IPS-NIHi7 (cell line): ENCODE results near the gene GAL3ST3.
"Not testable (repeated sequence)": the region's sequence is repeated elsewhere in the genome, so short reads cannot be mapped to it uniquely, and the experiment has no call there.

Source experiments
- DNase-seq: peaks from one replicate; pipeline ENCODE4 v3.0.0; 2012; ENCODE audit warnings: mixed read lengths; ENCODE audit errors: extremely low spot score

Gene GAL3ST3, protein sequence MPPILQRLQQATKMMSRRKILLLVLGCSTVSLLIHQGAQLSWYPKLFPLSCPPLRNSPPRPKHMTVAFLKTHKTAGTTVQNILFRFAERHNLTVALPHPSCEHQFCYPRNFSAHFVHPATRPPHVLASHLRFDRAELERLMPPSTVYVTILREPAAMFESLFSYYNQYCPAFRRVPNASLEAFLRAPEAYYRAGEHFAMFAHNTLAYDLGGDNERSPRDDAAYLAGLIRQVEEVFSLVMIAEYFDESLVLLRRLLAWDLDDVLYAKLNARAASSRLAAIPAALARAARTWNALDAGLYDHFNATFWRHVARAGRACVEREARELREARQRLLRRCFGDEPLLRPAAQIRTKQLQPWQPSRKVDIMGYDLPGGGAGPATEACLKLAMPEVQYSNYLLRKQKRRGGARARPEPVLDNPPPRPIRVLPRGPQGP

DNA sequence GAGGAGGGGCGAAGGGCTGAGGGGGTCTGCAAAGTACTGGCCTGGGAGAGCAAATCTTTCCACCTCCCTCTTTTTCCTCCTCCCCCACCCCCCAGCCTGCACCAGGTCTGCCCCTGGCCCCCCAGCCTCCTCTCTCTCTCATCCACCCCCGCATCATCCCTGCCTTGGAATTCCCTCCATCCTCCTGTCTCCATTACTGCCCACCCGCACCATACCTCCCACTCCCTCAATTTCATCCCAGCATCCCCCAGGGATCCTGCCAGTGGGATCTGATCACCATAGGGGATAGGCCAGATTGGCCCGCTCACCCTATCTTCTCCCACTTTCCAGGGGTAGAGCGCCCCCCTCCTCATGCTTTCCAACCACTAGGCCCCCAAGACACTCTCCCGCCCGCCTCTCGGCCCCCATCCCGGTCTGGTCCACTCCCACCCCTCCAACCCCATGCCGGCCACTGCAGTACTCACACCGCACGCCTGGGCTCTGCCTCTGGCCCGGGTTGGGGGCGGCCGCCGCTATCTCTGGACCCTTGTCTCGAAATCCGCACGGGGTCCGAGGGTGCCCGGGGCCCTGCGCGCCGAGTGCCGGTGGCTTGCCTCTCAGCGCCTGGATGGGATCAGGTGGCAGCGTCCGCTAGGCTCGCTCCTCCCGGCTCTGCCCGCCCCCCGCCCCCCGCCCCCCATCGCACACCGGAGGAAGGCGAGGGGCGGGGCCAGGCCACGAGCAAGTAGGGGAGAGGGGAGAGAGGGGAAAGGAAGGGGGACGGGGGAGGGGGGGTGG, at the start of gene GAL3ST3:
GAL3ST3 (minus strand) TSS at position 615 of the 777 bp plus-strand sequence. CDS start 3,746 bp downstream, outside the sequence.
- DNase-seq, result peak; percentile 75

- not testable (repeated sequence) for DNase-seq
Measured at GRCh38 chr11:66092125-66092524, 43.2 kb upstream of the GAL3ST3 start.

GRCh38 chr11:66090288-66090687, 41.3 kb upstream of the GAL3ST3 start:
- no peak for DNase-seq

- no peak for DNase-seq
Measured at GRCh38 chr11:66089067-66089466, 40.1 kb upstream of the GAL3ST3 start.

DNA sequence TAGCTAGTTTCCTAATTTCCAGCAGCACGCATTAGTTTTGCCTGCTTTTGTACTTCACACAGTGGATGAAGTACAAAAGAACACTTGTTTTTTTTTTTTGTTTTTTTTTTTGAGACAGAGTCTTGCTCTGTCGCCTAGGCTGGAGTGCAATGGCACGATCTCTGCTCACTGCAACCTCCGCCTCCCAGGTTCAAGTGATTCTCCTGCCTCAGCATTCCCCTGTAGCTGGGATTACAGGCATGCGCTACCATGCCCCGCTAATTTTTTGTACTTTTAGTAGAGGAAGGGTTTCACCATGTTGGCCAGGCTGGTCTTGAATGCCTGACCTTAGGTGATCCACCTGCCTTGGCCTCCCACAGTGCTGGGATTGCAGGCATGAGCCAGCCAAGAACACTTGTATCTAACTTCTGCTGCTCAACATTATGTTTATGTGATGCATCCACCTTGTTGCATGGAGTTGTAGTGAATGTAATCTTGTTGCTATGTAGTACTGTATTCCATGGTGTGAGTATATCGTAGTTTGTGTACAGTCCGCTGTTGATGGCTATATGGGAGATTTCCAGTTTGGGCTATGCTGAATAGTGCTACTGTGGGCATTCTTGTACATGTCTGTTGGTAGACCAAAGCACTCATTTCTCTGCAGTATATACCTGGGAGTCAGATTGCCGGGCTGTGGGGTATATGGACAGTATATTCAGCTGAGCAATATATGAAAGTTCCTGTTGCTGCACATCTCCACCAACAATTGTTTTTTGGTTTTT, 38.4 kb upstream of the GAL3ST3 start:
- DNase-seq, result no peak

DNA sequence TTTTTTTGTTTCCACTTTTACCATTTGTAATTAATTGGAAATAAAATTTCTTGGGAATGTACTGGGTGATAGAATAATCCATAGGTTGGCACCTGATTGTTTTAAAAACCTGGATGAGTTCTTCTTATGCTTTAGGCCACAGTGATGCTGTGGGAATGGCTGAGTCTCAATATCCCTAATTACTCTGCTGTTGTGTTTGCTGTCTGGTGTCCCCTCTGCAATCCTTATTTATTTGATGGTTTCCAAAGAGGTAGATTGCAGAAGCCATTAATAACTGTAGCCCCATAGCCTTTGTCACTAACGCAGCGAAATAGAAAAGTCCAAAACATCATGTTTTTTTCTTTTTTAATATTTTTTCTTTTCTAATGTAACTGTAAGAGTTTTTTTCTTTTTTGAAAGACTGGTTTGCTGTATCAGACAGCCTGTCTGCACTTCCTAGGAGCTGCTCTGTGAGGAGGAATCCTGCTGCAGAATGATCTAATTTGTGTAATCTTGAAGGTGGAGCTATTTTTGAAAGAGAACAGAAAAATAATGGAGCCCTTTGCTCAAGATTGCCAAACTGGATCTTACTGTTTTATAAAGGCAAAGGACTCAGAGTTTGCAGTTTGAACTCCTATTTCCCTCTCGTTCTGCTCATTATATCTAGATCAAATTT, 36.0 kb upstream of the GAL3ST3 start:
- no peak for DNase-seq

DNA sequence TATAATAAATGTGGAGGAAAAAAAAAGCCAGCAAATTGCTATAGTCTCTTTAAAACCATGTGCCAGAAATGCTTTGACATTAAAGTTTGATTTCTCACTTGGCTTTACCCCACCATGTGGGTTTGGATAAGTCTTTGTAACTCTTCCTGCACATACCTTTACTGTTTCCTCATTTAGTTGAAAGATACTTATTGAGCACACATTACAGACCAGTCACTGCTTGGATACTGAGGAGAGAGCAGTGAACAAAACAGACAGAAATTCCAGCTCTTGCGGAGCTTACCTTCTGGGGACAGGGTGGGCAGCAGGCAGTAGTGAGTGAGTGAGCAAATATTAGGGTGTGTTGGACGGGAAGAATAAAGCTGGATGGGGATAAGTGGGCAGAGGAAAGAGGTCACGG, 34.8 kb upstream of the GAL3ST3 start:
- no peak for DNase-seq

DNA sequence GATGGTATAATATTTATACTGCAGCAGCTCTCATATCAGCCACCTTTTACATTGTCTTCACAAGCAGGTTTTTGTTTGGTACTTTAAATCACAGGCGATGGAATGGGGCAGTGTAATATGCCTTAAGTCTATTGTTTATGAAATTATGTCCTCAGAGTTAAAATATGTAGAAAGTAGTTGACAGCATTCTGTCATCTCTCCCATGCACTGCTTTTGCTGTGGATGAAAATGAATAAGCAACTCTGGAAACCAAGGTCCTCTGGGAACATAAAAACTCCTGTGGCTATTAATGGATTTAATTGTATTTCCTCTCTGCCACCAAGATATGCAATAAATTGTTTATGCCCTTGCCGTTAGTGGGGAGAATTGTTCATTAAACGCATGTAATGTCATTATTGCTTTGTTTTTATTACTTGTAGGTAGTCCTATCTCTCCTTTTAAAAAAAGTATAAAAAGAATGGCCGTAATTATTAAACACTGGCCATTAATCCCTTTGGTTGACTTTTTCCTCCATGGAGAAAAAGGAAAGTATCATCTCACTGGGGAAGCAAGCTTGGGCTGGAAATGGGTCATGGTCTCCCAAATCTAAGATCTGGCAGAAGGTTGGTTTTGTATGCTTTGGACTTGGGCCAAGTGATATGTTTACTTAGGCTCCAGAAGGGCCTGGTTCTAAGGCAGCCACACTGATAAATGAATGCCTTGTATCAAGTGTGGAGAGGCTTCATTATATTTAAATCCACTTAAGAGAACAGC, 34.2 kb upstream of the GAL3ST3 start:
- DNase-seq, result no peak

GRCh38 chr11:66081505-66081904, 32.5 kb upstream of the GAL3ST3 start:
- DNase-seq, result no peak

DNA sequence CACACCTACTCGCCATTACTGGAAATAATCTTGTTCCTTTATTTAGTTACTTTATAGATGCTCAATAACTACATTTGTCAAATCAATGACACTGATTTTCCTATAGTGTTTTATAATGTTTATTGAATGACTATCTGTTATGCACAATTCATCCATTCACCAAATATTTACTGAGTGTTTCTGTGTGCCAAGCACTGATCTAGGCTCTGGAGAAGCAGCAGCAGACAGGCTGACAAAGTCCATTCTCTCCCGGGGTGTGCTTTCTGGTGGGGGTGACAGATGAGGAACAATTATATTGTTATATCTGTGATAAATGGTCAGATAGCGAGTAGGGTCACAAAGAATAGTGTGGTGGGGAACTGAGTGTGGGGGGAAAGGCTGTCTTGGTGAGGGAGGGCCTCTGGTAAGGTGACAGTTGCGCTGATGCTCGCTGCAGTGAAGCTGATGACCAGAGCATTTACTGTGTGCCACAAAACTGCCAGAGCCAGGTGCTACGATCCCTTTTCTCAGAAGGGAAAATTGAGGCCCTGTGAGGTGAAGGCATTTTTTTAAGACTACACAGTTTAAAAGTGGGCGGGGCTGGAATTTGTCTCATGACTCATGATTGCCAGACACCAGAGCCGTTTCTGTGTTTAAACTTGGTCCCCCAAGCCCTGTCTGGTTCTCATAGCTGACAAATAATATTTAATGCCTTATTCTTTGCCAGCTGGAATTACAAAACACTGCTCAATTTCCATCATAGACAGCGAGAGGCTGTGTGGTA, 31.3 kb upstream of the GAL3ST3 start:
- no peak for DNase-seq

- DNase-seq, result not testable (repeated sequence)
Measured at GRCh38 chr11:66078949-66079348, 30.0 kb upstream of the GAL3ST3 start.

- no peak for DNase-seq
Measured at GRCh38 chr11:66077927-66078326, 29.0 kb upstream of the GAL3ST3 start.

DNA sequence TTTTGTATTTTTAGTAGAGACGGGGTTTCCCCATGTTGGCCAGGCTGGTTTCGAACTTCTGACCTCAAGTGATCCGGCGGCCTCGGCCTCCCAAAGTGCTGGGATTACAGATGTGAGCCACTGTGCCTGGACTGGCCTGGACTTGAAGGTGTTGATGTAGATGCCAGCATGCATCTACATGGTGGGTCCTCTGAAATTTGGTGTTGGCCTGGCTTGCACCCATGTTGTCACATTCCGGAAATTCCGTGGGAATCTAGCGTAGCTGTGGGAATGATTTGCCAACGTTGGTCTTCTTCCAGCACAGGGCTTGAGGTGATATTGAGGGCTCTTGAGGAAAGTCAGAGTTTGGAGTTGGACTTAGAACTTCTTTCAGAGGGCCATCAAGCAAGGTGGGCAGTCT, 27.6 kb upstream of the GAL3ST3 start:
- DNase-seq, result no peak

DNA sequence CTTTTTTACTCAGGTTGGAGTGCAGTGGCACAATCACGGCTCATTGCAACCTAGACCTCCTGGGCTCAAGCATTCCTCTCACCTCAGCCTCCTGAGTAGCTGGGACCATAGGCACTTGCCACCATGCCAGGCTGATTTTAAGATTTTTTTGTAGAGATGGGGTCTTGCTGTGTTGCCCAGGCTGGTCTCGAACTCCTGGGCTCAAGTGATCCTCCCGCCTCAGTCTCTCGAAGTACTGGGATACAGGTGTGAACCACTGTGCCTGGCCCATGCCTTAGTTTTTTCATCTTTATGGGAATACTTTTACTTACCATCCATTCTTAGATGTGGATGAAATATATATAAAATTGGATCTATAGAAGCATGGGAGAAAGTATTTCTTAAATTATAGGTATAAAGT, 26.3 kb upstream of the GAL3ST3 start:
- no peak for DNase-seq

- DNase-seq, result no peak
Measured at GRCh38 chr11:66073669-66074068, 24.7 kb upstream of the GAL3ST3 start.

- no peak for DNase-seq
Measured at GRCh38 chr11:66072518-66072917, 23.6 kb upstream of the GAL3ST3 start.

GRCh38 chr11:66072081-66072480, 23.1 kb upstream of the GAL3ST3 start:
- DNase-seq, result no peak

GRCh38 chr11:66071381-66071801, 22.4 kb upstream of the GAL3ST3 start:
- no peak for DNase-seq

- peak; percentile 50 for DNase-seq
Measured at GRCh38 chr11:66070604-66071380, 21.8 kb upstream of the GAL3ST3 start.
